K562 (cell line): ENCODE results near the gene FDX2. TPM values are rescaled to one million over a fixed set of nuclear protein-coding genes. Genes with fewer than 3 reads are reported as not detected.

Experiments
- BDP1 ChIP-seq: IDR thresholded peaks from 3 replicates; pipeline ENCODE4 v1.6.1; 2011; ENCODE audit not compliant: insufficient read length, insufficient read depth
- CXXC5 ChIP-seq: fragments of 250-450 bp; sonication (Bioruptor Pico); IDR thresholded peaks from 2 replicates; pipeline ENCODE4 v1.8.0; 2022; ENCODE audit warnings: inconsistent platforms, mild to moderate bottlenecking, moderate library complexity
- E2F3 ChIP-seq: fragments of 250-450 bp; sonication (Bioruptor Pico); IDR thresholded peaks from 2 replicates; pipeline ENCODE4 v1.4.0; 2020; ENCODE audit warnings: mild to moderate bottlenecking
- ETV6 ChIP-seq, 3 experiments: fragments of 150-350 bp in 1 of 3; sonication (generic) in 1 of 3; formaldehyde crosslinking in 1 of 3; IDR thresholded peaks; 2 replicates each; pipeline versions ENCODE4 v1.6.1 to v1.8.0; 2014 to 2022; ENCODE audit warnings: borderline replicate concordance in 2 of 3, low read depth in 2 of 3, antibody characterized with exemption in 1 of 3, low read length in 1 of 3, mild to moderate bottlenecking in 1 of 3, missing genetic modification reagents in 1 of 3
- FOS ChIP-seq: IDR thresholded peaks from 3 replicates; pipeline ENCODE4 v1.6.1; 2011; ENCODE audit not compliant: insufficient read length; ENCODE audit errors: extremely low read depth
- HDAC1 ChIP-seq, 2 experiments: fragments of 450-650 bp; IDR thresholded peaks; 2 replicates each; pipeline ENCODE4 v1.6.1; 2016 to 2017; ENCODE audit warnings: inconsistent platforms in 1 of 2, mild to moderate bottlenecking in 1 of 2, moderate library complexity in 1 of 2
- HDAC8 ChIP-seq: fragments of 450-650 bp; IDR thresholded peaks from 2 replicates; pipeline ENCODE4 v1.6.1; 2016; ENCODE audit warnings: mild to moderate bottlenecking, missing genetic modification characterization, moderate library complexity, missing compliant biosample characterization
- HSF4 ChIP-seq: fragments of 250-450 bp; sonication (Bioruptor Pico); IDR thresholded peaks from 2 replicates; pipeline ENCODE4 v2.1.2; 2022; ENCODE audit warnings: mild to moderate bottlenecking, moderate library complexity, borderline replicate concordance
- KLF1 ChIP-seq: fragments of 450-650 bp; IDR thresholded peaks from 2 replicates; pipeline ENCODE4 v1.6.1; 2016; ENCODE audit warnings: missing genetic modification characterization, missing compliant biosample characterization
- MBD2 ChIP-seq: sonication (generic); IDR thresholded peaks from 2 replicates; pipeline ENCODE4 v1.6.1; 2016; ENCODE audit warnings: low read depth, borderline replicate concordance
- MTA2 ChIP-seq: fragments of 450-650 bp; IDR thresholded peaks from 2 replicates; pipeline ENCODE4 v1.6.1; 2016; ENCODE audit warnings: low read depth
- MYNN ChIP-seq, 2 experiments: sonication (generic); formaldehyde crosslinking in 1 of 2; IDR thresholded peaks; 2 replicates each; pipeline versions ENCODE4 v1.5.0 to v1.6.1; 2016 to 2020; ENCODE audit warnings: antibody characterized with exemption in 1 of 2, missing genetic modification reagents in 1 of 2
- OTX1 ChIP-seq: fragments of 450-650 bp; formaldehyde crosslinking; IDR thresholded peaks from 2 replicates; pipeline ENCODE4 v1.4.0; 2022; ENCODE audit warnings: mild to moderate bottlenecking
- PBX2 ChIP-seq, 2 experiments: IDR thresholded peaks in 1 of 2; conservative IDR thresholded peaks in 1 of 2; 2 replicates each; pipeline ENCODE4 v1.6.1; 2016; ENCODE audit warnings: low read depth in 2 of 2, mild to moderate bottlenecking in 1 of 2, missing compliant biosample characterization in 1 of 2, missing genetic modification characterization in 1 of 2, moderate library complexity in 1 of 2
- RUNX1 ChIP-seq: sonication (generic); IDR thresholded peaks from 2 replicates; pipeline ENCODE4 v1.6.1; 2016; ENCODE audit warnings: antibody characterized with exemption, low read depth
- SAFB ChIP-seq: fragments of 200-400 bp; formaldehyde crosslinking; IDR thresholded peaks from 2 replicates; pipeline ENCODE4 v1.6.1; 2017; ENCODE audit warnings: low read depth, low read length, borderline replicate concordance
- SIX5 ChIP-seq, 2 experiments: IDR thresholded peaks; 2 replicates each; pipeline ENCODE4 v1.6.1; 2011; ENCODE audit warnings: low read length in 2 of 2, borderline replicate concordance in 1 of 2, low read depth in 1 of 2, mild to moderate bottlenecking in 1 of 2, moderate library complexity in 1 of 2; ENCODE audit not compliant: insufficient read depth in 1 of 2
- TFE3 ChIP-seq: fragments of 450-650 bp; formaldehyde crosslinking; IDR thresholded peaks from 2 replicates; pipeline ENCODE4 v1.4.0; 2020; ENCODE audit warnings: mild to moderate bottlenecking, mixed read lengths
- ZNF124 ChIP-seq: sonication (generic); formaldehyde crosslinking; IDR thresholded peaks from 2 replicates; pipeline ENCODE4 v1.8.1; 2022; ENCODE audit warnings: missing genetic modification reagents
- ZNF175 ChIP-seq: fragments of 200-800 bp; sonication (Bioruptor generic); IDR thresholded peaks from 2 replicates; pipeline ENCODE4 v1.6.1; 2016; ENCODE audit warnings: low read depth, mild to moderate bottlenecking, missing genetic modification characterization, missing compliant biosample characterization
- ZNF324 ChIP-seq: fragments of 250-450 bp; sonication (Bioruptor Pico); IDR thresholded peaks from 2 replicates; pipeline ENCODE4 v1.4.0; 2020; ENCODE audit warnings: mild to moderate bottlenecking
- ZNF584 ChIP-seq: fragments of 200-800 bp; sonication (Bioruptor generic); IDR thresholded peaks from 2 replicates; pipeline ENCODE4 v1.6.1; 2016; ENCODE audit warnings: low read depth, mild to moderate bottlenecking, missing genetic modification characterization, missing compliant biosample characterization
- ZNF77 ChIP-seq: fragments of 250-450 bp; sonication (Bioruptor Pico); IDR thresholded peaks from 2 replicates; pipeline ENCODE4 v1.5.0; 2020
- polyA plus RNA-seq, 8 experiments: library from polyadenylated mRNA; depleted of rRNA in 4 of 8; stranded (reverse) in 5 of 8; unstranded in 3 of 8; fragments of >200 nt; fragmentation: Nextera tagmentation in 2 of 8; fragmentation: Illumina TruSeq in 1 of 8; extraction: Ambion mirVana in 2 of 8; extraction: Trizol in 1 of 8; gene quantifications; 2 replicates each; pipeline versions ENCODE4 v1.2.1 to v1.2.3, GENCODE V29; 2011 to 2014; ENCODE audit warnings: inconsistent platforms in 1 of 8, missing spikeins in 1 of 8
- total RNA-seq, 7 experiments: library from RNA; depleted of rRNA in 6 of 7; stranded (reverse); fragments of >200 nt in 6 of 7; fragmentation: Illumina TruSeq in 2 of 7; extraction: Trizol in 2 of 7; gene quantifications; 2 replicates each; pipeline versions ENCODE4 v1.2.1 to v1.2.3, GENCODE V29; 2011 to 2021; ENCODE audit warnings: low replicate concordance in 1 of 7

Gene FDX2
- total and polyA plus RNA-seq, 9 of the 15 experiments (the other 6 are each of a cell fraction or from before 2014, with no cell fraction given) = 2.5 to 49.8 (median 29.7) TPM

- TF ChIP-seq HDAC8 (no peak), MTA2 (no peak), KLF1 (no peak), FOS (no peak), SIX5 (IDR thresholded peaks at IDR 0.05; ENCODE audit: borderline replicate concordance in 1 of 2, insufficient read depth in 1 of 2, low read depth in 1 of 2, low read length in 2 of 2) (no peak), RUNX1 (no peak), BDP1 (no peak), SAFB (no peak), ETV6 (IDR thresholded peaks at IDR 0.05; ENCODE audit: borderline replicate concordance in 1 of 2, low read depth in 2 of 2, low read length in 1 of 2) (no peak), ETV6 (CRISPR knock-in tag; IDR thresholded peaks at IDR 0.05; ENCODE audit: borderline replicate concordance) (no peak), ZNF124 (CRISPR knock-in tag) (no peak), ZNF77 (CRISPR knock-in tag) (no peak), MYNN (IDR thresholded peaks at IDR 0.05) (no peak), MYNN (CRISPR knock-in tag; IDR thresholded peaks at IDR 0.05) (no peak), OTX1 (CRISPR knock-in tag) (no peak), TFE3 (CRISPR knock-in tag) (no peak), ZNF175 (no peak), HSF4 (no peak), MBD2 (no peak), ZNF584 (CRISPR knock-in tag) (no peak), E2F3 (CRISPR knock-in tag) (no peak), ZNF324 (no peak), CXXC5 (CRISPR knock-in tag) (no peak), HDAC1 (IDR thresholded peaks at IDR 0.05) (peak in 1 of 2 experiments; percentile 76; a peak in 2 of 4 replicates), PBX2 (CRISPR knock-in tag; IDR thresholded peaks at IDR 0.05; ENCODE audit: low read depth) (no peak), PBX2 (tag; conservative IDR thresholded peaks at IDR 0.05; ENCODE audit: low read depth) (peak; percentile 53; the same call in 1 of the 2 replicates)
These were observed 30.7 kb upstream of the FDX2 start (continued) for GRCh38 chr19:10346509-10346908.
